Right atrium auricular region (tissue), 2 donors: ENCODE measurements around the gene MAPK8IP2. TPM values are rescaled to one million over a fixed set of nuclear protein-coding genes. Genes with fewer than 3 reads are reported as not detected.

Source experiments
- DNase-seq: peaks from one replicate; pipeline ENCODE4 v3.0.0-alpha.2; 2019; ENCODE audit warnings: low spot score
- H3K27ac ChIP-seq, 2 donors: fragments of 200-600 bp; sonication (generic); 1 replicate in 1 of 2; 2 replicates in 1 of 2; pipeline ENCODE4 v1.5.1; 2016 to 2019
- H3K27me3 ChIP-seq, 2 donors: fragments of 200-600 bp; sonication (generic); one replicate each; pipeline versions ENCODE4 v1.5.1 to v1.6.0; 2017 to 2019
- H3K36me3 ChIP-seq: fragments of 200-600 bp; sonication (generic); one replicate; pipeline ENCODE4 v1.5.1; 2016
- H3K4me1 ChIP-seq, 2 donors: fragments of 200-600 bp; sonication (generic); one replicate each; pipeline versions ENCODE4 v1.5.1 to v1.6.0; 2017 to 2019
- H3K4me3 ChIP-seq, 2 donors: fragments of 200-600 bp; sonication (generic); 1 replicate in 1 of 2; 2 replicates in 1 of 2; pipeline ENCODE4 v1.5.1; 2017 to 2019; ENCODE audit warnings: mild to moderate bottlenecking in 1 of 2, moderate library complexity in 1 of 2
- H3K9me3 ChIP-seq, 2 donors: fragments of 200-600 bp; sonication (generic); one replicate each; pipeline ENCODE4 v1.5.1; 2019
- CTCF ChIP-seq, 2 donors: fragments of 200-600 bp; sonication (generic); IDR thresholded peaks; one replicate each; pipeline ENCODE4 v1.5.1; 2019; ENCODE audit warnings: antibody characterized with exemption in 2 of 2
- total RNA-seq, 2 donors: library from RNA; depleted of rRNA; stranded (reverse); fragments of >200 nt; gene quantifications; one replicate each; pipeline ENCODE4 v1.1.0, GENCODE V29; 2016

MAPK8IP2 gene
- total RNA-seq, 2 donors from 2014 or later = 0.26 to 0.71 TPM

GRCh38 chr22:50576806-50577696 is 23.5 kb upstream of the MAPK8IP2 start:
- Histone ChIP-seq H3K36me3 (peaks cover 39% of the 10 kb centered on the region), H3K27me3 (no peaks in the 10 kb centered on the region), H3K4me1 (peaks cover 0 to 45% of the 10 kb centered on the region in 2 donors), H3K9me3 (no peaks in the 10 kb centered on the region), H3K27ac (peak overlapping the region; percentile 85 to 96), H3K4me3 (peak overlapping the region; percentile 58 to 69)
- TF ChIP-seq CTCF (IDR thresholded peaks at IDR 0.05) = no peak
- no peak for DNase-seq

- peak overlapping the region; percentile 58 to 69 for H3K4me3 ChIP-seq
- no peak for DNase-seq
- TF ChIP-seq CTCF (IDR thresholded peaks at IDR 0.05) = no peak
- H3K4me1 ChIP-seq = peaks cover 0 to 46% of the 10 kb centered on the region in 2 donors
- H3K27ac ChIP-seq = peak overlapping the region; percentile 85 to 96
- no peaks in the 10 kb centered on the region for H3K9me3 ChIP-seq
- H3K27me3 ChIP-seq = no peaks in the 10 kb centered on the region
- peaks cover 33% of the 10 kb centered on the region for H3K36me3 ChIP-seq
Observed at GRCh38 chr22:50577697-50577986, 23.0 kb upstream of the MAPK8IP2 start.

DNA sequence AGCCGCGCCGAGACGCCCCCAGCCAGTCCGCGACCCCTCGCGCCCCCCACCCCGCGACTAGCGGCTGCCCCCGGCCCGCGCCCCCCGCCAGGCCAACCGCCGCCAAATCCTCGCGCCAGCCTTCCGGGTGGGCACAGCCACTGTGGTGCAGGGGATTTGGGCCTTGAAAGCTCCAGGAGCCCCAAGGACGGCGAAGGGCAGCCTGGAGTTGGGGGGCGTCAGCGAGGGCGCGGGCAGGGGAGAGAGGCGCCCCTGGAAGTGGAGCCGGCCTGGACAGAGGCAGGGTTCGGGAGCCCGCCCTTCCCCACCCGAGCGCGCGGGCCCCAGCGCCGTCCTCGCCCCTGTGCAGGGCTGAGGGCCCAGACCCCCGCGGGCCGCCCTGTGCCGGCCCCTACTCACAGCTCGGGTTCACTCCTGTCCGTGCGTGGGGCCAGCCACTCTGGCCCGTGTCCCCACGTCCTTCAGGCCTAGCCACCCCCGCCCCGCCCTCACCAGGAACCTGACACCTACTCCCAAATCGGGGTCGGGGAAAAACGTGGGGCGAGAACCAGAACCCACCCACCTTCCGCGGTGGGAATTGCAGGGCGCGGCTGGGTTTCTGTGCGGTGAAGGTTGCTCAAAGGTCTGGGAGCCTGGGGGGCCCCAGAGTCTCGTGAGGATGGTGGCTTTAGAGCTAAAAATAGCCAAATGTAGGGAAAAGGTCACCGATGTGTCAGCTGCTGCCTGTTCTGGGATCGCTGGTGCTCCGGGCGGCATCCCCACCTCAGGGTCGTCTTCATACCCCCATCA is 22.4 kb upstream of the MAPK8IP2 start, which contains the start of gene CPT1B:
Gene CPT1B, minus strand, starts transcription at position 441 of the 789 bp plus-strand sequence. CDS start 512 bp downstream, outside the sequence.
- H3K4me1 ChIP-seq = peaks cover 0 to 46% of the 10 kb centered on the region in 2 donors
- no peak for DNase-seq
- H3K4me3 ChIP-seq = peak within 1 kb of the TSS; percentile 58 to 69
- H3K27me3 ChIP-seq = no peaks in the 10 kb centered on the region
- peak in 1 of 2 donors; percentile 34 for TF ChIP-seq CTCF (IDR thresholded peaks at IDR 0.05)
- peaks cover 28% of the 10 kb centered on the region for H3K36me3 ChIP-seq
- H3K9me3 ChIP-seq = no peaks in the 10 kb centered on the region
- peak within 1 kb of the TSS; percentile 85 to 96 for H3K27ac ChIP-seq

DNA sequence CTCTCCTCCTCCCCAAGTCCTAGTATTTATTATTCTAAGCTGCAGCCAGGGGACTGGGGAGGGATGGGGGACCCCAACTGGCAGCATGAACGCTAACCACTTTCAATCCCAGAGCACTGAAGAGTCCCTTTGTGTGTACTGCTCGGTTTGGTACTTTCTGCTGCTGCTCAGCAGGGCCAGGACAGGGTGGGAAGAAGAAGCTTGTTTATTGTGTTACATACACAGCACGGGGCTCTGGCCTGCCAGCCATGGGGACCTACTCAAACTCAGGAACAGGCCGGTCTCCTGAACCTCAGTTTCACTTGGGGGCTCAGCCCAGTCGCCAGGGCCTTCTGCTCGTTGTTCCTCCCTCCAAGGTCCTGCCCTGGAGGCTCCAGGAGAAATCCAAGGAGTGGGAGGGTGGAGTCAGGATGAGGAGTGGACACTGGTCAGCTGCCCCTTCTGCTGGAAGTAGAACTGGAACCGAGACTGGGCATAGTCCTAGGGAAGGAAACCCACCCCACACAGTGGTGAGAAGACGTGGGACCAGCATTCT is 21.8 kb upstream of the MAPK8IP2 start:
- peak overlapping the region; percentile 85 to 96 for H3K27ac ChIP-seq
- no peaks in the 10 kb centered on the region for H3K27me3 ChIP-seq
- peaks cover 0 to 53% of the 10 kb centered on the region in 2 donors for H3K4me1 ChIP-seq
- H3K4me3 ChIP-seq = peak overlapping the region; percentile 58 to 69
- no peaks in the 10 kb centered on the region for H3K9me3 ChIP-seq
- DNase-seq = no peak
- TF ChIP-seq CTCF (IDR thresholded peaks at IDR 0.05) = no peak
- H3K36me3 ChIP-seq = peaks cover 21% of the 10 kb centered on the region

GRCh38 chr22:50579752-50580151 is 20.8 kb upstream of the MAPK8IP2 start:
- Histone ChIP-seq H3K9me3 (no peaks in the 10 kb centered on the region), H3K4me1 (peaks cover 0 to 54% of the 10 kb centered on the region in 2 donors), H3K27ac (peak overlapping the region; percentile 85 to 96), H3K36me3 (peaks cover 15% of the 10 kb centered on the region), H3K4me3 (no peak overlapping the region), H3K27me3 (no peaks in the 10 kb centered on the region)
- TF ChIP-seq CTCF (IDR thresholded peaks at IDR 0.05) = no peak
- no peak for DNase-seq
